Natural killer cell (primary cell): ENCODE measurements around the gene MLF1. TPM values are rescaled to one million over a fixed set of nuclear protein-coding genes. Genes with fewer than 3 reads are reported as not detected.

Source experiments
- ATAC-seq, 3 donors: fragments of 150-1000 bp in 2 of 3; fragments of 200-7000 bp in 1 of 3; cut with Tn5 transposase; 1 replicate in 1 of 3; 2 replicates in 2 of 3; pipeline ENCODE4 v1.10.0; 2021; ENCODE audit warnings: mild to moderate bottlenecking in 2 of 3, moderate library complexity in 2 of 3
- DNase-seq, 2 donors: peaks; one replicate each; pipeline versions ENCODE4 v3.0.0 to v3.0.0-alpha.2; 2013 to 2021; ENCODE audit warnings: mixed read lengths in 1 of 2
- H3K27ac ChIP-seq: one replicate; pipeline ENCODE4 v1.5.1; 2013; ENCODE audit warnings: mild to moderate bottlenecking, low read length
- H3K27me3 ChIP-seq: one replicate; pipeline ENCODE4 v1.6.1; 2013; ENCODE audit warnings: low read length; ENCODE audit not compliant: control insufficient read depth, insufficient read depth
- H3K36me3 ChIP-seq: one replicate; pipeline ENCODE4 v1.6.1; 2013; ENCODE audit warnings: low read length; ENCODE audit not compliant: control insufficient read depth, insufficient read depth
- H3K4me1 ChIP-seq: one replicate; pipeline ENCODE4 v1.6.1; 2013; ENCODE audit warnings: low read length; ENCODE audit not compliant: control insufficient read depth, insufficient read depth
- H3K4me3 ChIP-seq: one replicate; pipeline ENCODE4 v1.5.1; 2013; ENCODE audit warnings: low read length
- H3K9me3 ChIP-seq: one replicate; pipeline ENCODE4 v1.6.1; 2013; ENCODE audit warnings: low read length; ENCODE audit not compliant: control insufficient read depth, insufficient read depth
- H3K27ac Mint-ChIP-seq, 2 donors: one replicate each; pipeline ENCODE4 v1.8.0; 2022; ENCODE audit warnings: mild to moderate bottlenecking in 2 of 2, mixed read lengths in 2 of 2, moderate library complexity in 1 of 2
- H3K27me3 Mint-ChIP-seq, 2 donors: one replicate each; pipeline ENCODE4 v1.8.0; 2022; ENCODE audit warnings: low read depth in 2 of 2, mixed read lengths in 2 of 2
- H3K36me3 Mint-ChIP-seq: one replicate; pipeline ENCODE4 v1.8.0; 2022; ENCODE audit warnings: mixed read lengths
- H3K4me1 Mint-ChIP-seq, 2 donors: one replicate each; pipeline ENCODE4 v1.8.0; 2022; ENCODE audit warnings: mixed read lengths in 2 of 2
- H3K4me3 Mint-ChIP-seq: one replicate; pipeline ENCODE4 v1.8.0; 2022; ENCODE audit warnings: mild to moderate bottlenecking, moderate library complexity, mixed read lengths
- H3K9me3 Mint-ChIP-seq, 2 donors: one replicate each; pipeline ENCODE4 v1.8.0; 2022; ENCODE audit warnings: mixed read lengths in 2 of 2
- CTCF ChIP-seq: fragments of 200-600 bp; IDR thresholded peaks from one replicate; pipeline ENCODE4 v1.8.0; 2022; ENCODE audit warnings: antibody characterized with exemption
- WGBS: methylation state at CpG from one replicate; pipeline ENCODE4 v1.1.7; 2013; ENCODE audit warnings: missing lambda C conversion rate; ENCODE audit not compliant: insufficient coverage; 5-methylcytosine and 5-hydroxymethylcytosine counted together
- intact Hi-C: fragments of 100-400 bp; cut with micrococcal nuclease; formaldehyde crosslinking; loops from one replicate; pipeline ENCODE4 v1.14.2; 2022
- total RNA-seq, 4 donors: library from RNA; stranded (reverse); fragments of 120-200 nt in 1 of 4; gene quantifications; one replicate each; pipeline versions ENCODE4 v1.2.3 to v1.2.4, GENCODE V29; 2013 to 2022

MLF1 gene
- total RNA-seq, 3 donors from 2014 or later (not counting 1 experiment from before 2014, with no cell fraction given): 2.8 to 5.3 (median 3.1) TPM

GRCh38 chr3:158552124-158552523 is 18.9 kb upstream of the MLF1 start:
- no peak overlapping the region for H3K27ac ChIP-seq
- H3K36me3 Mint-ChIP-seq: no peaks in the 10 kb centered on the region
- H3K36me3 ChIP-seq: no peaks in the 10 kb centered on the region
- no peaks in the 10 kb centered on the region for H3K9me3 ChIP-seq
- no peaks in the 10 kb centered on the region for H3K4me1 Mint-ChIP-seq
- H3K27me3 ChIP-seq: no peaks in the 10 kb centered on the region
- ATAC-seq (no peak), DNase-seq (no peak)
- 86% methylated on average over 2 of the region's 2 CpGs for WGBS
- intact Hi-C loops: no loop called here
- H3K27ac Mint-ChIP-seq: no peak overlapping the region
- no peak overlapping the region for H3K4me3 Mint-ChIP-seq
- H3K9me3 Mint-ChIP-seq: peaks cover 1 to 2% of the 10 kb centered on the region in 2 donors
- peaks cover 0 to 3% of the 10 kb centered on the region in 2 donors for H3K27me3 Mint-ChIP-seq
- no peak overlapping the region for H3K4me3 ChIP-seq
- no peak for TF ChIP-seq CTCF
- no peaks in the 10 kb centered on the region for H3K4me1 ChIP-seq

- DNase-seq (no peak), ATAC-seq (no peak)
- Mint-ChIP-seq H3K36me3 (no peaks in the 10 kb centered on the region), H3K27ac (no peak overlapping the region), H3K9me3 (no peaks in the 10 kb centered on the region), H3K4me3 (no peak overlapping the region), H3K4me1 (no peaks in the 10 kb centered on the region), H3K27me3 (peaks cover 0 to 3% of the 10 kb centered on the region in 2 donors)
- Histone ChIP-seq H3K27ac (no peak overlapping the region), H3K36me3 (no peaks in the 10 kb centered on the region), H3K9me3 (no peaks in the 10 kb centered on the region), H3K27me3 (no peaks in the 10 kb centered on the region), H3K4me3 (no peak overlapping the region), H3K4me1 (no peaks in the 10 kb centered on the region)
- TF ChIP-seq CTCF: no peak
- intact Hi-C loops: no loop called here
- 89% methylated on average over 4 of the region's 4 CpGs for WGBS
Measured at GRCh38 chr3:158559504-158559903, 11.5 kb upstream of the MLF1 start.

GRCh38 chr3:158560979-158561378 is 10.0 kb upstream of the MLF1 start:
- no peaks in the 10 kb centered on the region for H3K4me1 ChIP-seq
- DNase-seq (no peak), ATAC-seq (no peak)
- H3K4me3 ChIP-seq: no peak overlapping the region
- H3K27ac ChIP-seq: no peak overlapping the region
- peaks cover 0 to 3% of the 10 kb centered on the region in 2 donors for H3K27me3 Mint-ChIP-seq
- TF ChIP-seq CTCF: no peak
- no peaks in the 10 kb centered on the region for H3K9me3 ChIP-seq
- no peaks in the 10 kb centered on the region for H3K4me1 Mint-ChIP-seq
- intact Hi-C loops: no loop called here
- no peak overlapping the region for H3K4me3 Mint-ChIP-seq
- peaks cover 2 to 6% of the 10 kb centered on the region in 2 donors for H3K9me3 Mint-ChIP-seq
- no peaks in the 10 kb centered on the region for H3K36me3 Mint-ChIP-seq
- H3K36me3 ChIP-seq: no peaks in the 10 kb centered on the region
- no peak overlapping the region for H3K27ac Mint-ChIP-seq
- no CpG with 5 or more reads among the region's 1 CpG for WGBS
- no peaks in the 10 kb centered on the region for H3K27me3 ChIP-seq

GRCh38 chr3:158562674-158563073 is 8.3 kb upstream of the MLF1 start:
- H3K27ac ChIP-seq: no peak overlapping the region
- WGBS: 90% methylated on average over 2 of the region's 5 CpGs
- no peak for DNase-seq
- Mint-ChIP-seq H3K4me3 (no peak overlapping the region), H3K27me3 (peaks cover 3% of the 10 kb centered on the region in 2 donors), H3K4me1 (no peaks in the 10 kb centered on the region), H3K27ac (no peak overlapping the region), H3K9me3 (peaks cover 3 to 6% of the 10 kb centered on the region in 2 donors), H3K36me3 (no peaks in the 10 kb centered on the region)
- H3K27me3 ChIP-seq: no peaks in the 10 kb centered on the region
- ATAC-seq: no peak
- intact Hi-C loops: no loop called here
- no peaks in the 10 kb centered on the region for H3K36me3 ChIP-seq
- TF ChIP-seq CTCF: no peak
- no peaks in the 10 kb centered on the region for H3K4me1 ChIP-seq
- H3K9me3 ChIP-seq: no peaks in the 10 kb centered on the region
- H3K4me3 ChIP-seq: no peak overlapping the region
